HG03095 (cell line): ENCODE measurements around the gene RING1.

ENCODE experiments used
- ATAC-seq: cut with Tn5 transposase; IDR thresholded peaks from one replicate; pipeline ENCODE4 v1.9.1; 2021; ENCODE audit warnings: moderate library complexity; ENCODE audit not compliant: unreplicated experiment

Gene RING1

DNA sequence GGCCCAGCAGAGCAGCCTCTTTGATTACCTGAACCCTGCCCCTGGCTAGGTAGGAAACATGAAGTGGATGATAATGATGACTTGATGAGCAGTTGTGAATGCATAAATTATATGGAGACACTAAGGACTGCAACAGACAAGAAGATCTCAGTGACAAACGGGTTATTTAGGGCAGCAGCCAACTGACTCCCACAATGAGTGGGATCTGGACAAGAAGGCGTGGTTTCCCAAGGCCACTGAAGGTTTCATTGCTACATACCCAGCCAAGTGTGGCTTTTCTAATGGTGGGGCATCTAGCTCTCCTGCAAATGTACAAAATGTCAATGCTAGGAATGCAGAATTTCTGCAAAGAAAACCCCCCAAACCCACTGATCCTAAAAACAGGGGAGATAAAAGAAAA is 29.4 kb downstream of the RING1 start:
- no peak for ATAC-seq

DNA sequence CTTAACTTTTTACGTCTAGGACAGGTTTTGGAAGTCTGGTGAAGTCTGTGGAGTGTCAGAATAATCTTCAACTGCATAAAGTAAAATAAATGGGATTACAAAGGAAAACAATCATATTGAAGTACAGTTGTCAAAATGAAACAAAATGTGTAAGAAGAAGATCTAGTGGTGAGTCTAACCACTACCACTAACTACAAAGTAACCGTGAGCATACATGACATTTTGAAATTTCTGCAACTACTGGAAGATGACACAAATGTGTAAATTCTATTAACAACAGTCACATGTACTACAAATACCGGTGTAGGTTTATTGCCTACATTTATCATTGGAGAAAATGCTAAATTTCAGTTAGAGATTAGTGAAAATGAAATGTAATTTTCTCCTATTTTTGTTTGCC is 33.7 kb downstream of the RING1 start:
- no peak for ATAC-seq

DNA sequence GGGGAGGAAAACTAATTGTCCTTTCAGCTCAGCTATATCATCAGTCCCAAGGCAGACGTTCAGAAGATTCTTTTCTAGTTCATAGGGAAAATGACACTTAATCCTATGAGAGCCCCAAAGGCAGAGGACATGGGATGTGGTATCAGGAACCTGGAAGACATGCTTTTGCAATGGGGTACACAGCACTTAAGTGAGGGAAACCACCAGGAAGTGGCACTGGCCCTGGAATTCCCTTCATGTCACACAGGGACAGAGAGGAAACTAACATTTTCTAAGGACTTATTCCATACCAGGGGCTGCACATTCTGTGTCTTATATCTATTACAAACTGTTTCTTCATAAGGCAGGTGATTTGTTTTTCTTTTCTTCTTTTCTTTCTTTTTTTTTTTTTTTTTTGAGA is 35.2 kb downstream of the RING1 start:
- no peak for ATAC-seq

DNA sequence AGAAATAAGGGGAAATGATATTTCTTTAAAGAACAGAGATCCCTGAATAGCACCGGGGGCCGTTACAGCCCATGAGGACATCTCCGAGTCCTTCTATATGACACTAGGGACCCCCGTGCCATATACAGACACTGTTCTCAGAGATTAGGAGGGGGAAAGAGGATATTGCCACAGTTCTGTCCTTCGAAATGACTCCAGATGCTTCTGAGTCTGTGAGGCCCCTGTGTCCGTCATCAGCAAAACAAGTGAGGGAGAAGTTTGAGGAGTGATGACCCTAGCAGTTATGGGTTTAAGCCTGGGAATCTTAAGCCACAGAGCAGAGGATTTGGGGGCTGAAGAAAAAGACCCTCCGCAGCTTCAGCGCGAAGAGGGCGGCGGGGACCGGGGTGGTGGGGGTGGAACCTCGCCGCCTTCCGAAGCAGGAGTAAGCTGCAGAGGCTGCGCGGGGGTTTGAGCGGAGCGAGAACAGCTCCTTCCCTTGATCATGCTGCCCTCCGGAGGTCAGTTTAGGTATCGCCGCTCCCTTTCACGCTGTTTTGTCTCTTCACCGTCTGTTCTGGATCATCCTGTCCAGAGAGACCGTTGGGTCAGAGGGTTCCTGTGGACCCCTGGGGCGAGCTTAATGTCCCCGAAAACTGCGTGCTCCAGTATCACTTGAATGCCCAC is 39.8 kb downstream of the RING1 start:
- no peak for ATAC-seq

DNA sequence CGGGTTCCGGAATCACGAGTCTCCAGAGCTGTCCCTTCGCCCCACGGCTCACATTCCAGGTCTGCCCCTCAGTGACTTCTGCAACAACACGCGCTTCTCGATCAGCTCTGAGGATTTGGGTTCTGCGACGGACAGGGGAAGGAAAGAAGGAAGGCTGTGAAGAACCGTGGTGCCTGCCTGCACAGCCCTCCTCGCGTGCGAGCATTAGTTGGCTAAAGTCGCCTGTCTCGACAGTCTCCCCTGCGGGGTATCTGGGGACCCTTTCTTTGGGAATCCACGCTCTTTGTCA is 40.3 kb downstream of the RING1 start:
- ATAC-seq, result no peak

DNA sequence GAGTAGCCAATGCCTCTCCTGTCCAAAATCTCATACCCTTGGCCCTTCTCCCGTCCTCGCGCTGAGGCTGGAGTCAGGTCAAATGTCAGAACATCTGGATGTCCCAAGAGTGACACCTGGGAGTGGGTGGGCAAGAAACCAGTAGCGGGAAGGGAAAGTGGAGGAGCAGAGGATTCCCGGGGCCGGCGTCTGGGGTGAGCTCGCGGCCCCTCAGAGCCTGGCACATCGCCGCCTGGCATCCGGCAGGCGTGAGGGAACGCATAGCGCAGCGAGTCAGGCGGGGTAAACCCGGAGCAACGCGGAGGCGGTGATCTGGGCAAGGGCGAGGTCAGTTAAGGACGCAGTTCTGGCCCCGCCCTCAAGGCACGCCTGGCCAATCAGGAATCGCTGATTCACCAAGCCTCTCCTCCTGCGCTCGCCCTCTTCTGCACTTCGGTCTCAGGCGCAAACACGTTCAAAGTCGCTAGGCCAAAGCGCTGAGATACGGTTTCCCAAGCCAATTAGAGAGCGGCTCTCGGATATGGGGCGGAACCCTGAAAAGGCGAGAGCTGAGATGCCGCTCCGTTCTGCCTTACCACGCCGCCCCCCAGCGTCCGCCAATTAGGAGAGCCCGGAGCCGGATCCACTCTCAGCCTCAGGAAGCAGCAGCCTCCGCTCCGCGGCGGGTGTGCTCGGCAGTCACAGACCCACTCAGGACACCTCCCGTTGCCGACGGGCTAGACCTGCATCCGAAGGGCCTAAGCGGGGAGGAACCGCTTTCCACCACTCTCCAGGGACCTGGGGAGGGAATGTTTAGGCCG is 40.8 kb downstream of the RING1 start:
- ATAC-seq, result peak; percentile 87

DNA sequence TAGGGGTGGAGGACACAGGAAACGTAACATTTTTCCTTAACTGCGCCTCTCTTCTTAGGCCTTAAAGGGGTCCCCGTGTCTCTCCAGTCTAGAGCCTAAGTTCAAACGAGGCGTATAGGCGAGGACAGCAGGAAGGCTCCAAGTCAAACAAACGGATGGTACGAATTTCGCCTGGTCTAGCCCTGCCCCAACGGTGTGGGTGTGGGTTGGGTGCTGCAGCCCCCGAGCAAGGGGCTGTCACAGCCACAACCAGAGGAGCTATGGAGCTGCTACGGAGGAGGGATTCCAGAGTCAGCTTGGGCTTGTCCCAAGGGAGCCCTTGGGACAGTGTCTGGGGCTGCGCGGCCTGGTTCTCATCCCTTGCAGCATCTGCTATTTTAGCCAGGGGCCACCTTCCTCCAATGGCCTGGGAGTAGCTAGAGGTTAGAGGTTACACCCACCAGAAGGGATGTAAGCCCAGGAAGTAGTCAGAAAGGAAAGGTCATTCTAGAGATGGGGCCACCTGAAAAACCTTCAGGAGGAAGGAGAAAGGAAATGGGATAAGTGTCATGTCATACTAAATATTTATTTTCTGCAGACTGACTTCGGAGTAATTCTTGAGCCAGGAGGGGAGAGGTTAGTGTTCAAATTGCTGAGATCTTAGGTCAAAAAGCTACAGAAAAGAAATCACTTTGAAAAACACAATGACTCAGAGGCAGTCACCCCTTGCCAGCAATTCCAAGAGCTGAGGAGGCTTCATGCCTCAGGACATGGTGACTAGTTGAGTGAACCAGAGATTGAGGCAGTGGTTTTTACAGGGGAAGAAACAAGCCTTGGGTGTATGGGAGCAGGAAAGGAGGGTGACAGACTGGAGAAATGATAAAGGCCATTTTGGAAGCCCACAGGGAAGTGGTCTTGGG is 41.7 kb downstream of the RING1 start:
- ATAC-seq, result no peak

DNA sequence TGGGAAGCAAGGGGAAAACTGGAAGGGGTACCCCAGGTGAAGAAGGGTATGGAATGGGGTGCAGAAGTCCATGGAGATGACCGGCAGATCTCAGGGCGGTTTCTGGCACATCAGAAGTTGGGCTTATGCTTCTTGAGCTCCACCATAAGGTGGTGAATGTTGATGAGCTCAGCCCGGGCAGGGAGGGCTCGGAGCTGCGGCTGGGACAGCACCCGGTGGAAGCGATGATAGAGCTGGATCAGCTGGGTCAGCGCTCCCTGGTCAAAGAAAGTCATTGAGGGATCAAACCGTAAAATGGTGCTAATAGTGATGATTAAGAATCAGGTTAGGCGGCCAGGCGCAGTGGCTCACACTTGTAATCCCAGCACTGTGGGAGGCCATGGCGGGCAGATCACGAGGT is 42.4 kb downstream of the RING1 start:
- ATAC-seq, result no peak

DNA sequence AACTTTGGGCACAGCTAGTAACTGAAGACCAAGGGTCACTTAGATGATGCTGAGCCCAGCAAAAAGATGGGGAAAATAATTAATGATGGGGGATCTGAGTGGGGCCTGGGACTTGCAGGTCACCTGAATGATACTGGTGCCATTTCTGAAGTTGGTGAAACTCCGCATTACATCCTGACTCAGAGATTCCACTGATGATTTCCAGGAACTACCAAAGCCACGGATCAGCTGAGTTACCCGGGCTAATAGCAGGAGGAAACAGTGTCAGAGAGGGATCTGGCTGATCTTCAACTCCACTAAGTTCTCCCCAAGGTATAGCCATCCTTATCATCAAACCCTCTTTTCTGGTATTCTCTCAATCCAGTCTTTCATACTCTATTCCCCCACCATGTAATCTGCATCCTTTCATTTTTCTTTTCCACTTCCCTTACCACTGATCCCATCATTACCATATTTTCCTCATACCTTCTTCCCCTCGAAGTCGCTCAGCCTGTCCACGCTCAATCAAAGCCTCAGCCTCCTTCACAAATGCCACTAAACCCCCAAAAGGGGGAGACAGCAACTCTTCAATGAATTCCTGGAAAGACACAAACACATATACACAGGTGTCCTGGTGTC is 43.2 kb downstream of the RING1 start:
- ATAC-seq, result no peak

DNA sequence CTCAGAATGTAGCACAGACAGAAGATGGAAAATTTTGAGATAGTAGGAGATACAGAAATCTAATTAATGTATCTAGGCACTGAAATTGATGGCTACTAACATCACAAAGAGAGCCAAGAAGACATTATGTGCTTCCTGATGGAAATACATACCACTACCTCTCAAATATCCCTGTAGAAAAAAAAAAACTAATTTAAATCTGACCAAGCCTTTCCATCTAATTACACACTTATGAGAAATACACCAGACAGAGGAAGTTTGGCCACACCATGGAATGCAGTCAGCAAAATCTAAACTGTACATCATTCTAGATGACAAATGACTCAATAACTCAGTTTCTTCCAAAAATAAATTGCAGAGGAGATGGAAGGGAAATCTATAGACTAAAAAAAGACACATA is 44.5 kb downstream of the RING1 start:
- ATAC-seq, result no peak

DNA sequence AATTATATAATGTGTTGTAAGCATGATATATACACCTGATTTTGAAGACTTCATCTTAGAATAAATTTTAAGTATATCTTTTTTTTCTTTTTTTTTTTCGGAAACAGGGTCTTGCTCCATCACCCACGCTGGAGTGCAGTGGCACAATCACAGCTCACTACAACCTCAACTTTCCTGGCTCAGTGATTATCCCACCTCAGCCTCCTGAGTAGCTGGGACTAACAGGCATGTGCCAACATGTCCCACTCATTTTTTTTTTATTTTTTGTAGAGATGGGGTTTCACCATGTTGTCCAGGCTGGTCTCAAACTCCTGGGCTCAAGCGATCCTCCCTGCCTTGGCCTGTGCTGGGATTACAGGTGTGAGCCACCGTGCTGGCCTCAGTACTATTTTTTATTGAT is 46.3 kb downstream of the RING1 start:
- ATAC-seq, result no peak

DNA sequence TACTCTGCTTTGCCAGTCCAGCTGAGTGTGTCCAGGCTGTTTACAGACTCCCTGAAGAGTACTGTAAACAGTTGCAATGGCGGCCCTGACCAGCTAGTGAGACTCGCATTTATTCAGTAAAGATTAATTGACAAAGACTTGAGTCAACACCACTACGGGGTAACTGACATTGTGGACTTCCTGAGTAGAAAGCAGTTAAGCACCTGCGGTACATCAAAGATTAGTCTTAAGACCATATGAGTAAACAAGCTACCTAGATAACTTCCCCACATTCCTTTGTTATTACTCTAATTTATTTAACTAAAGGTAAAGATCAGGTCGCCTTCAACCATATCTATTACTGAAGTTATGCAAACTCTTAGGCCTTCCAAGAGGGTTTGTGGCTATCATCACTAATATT is 50.7 kb downstream of the RING1 start:
- ATAC-seq, result no peak
